ENCODE measurements around the gene UGT1A9.

GRCh38 chr2:233789554-233789953 lies 117.9 kb downstream of the UGT1A9 start:
- TF ChIP-seq USF2 (IDR thresholded peaks at IDR 0.05; ENCODE audit: borderline replicate concordance, low read depth, low read length) (no peak), CTCF (IDR thresholded peaks at IDR 0.05) (no peak), JUND (IDR thresholded peaks at IDR 0.05) (no peak), EP300 (IDR thresholded peaks at IDR 0.05; ENCODE audit: borderline replicate concordance in 1 of 2, low read depth in 1 of 2, low read length in 1 of 2) (no peak), TAF1 (IDR thresholded peaks at IDR 0.05; ENCODE audit: borderline replicate concordance, low read depth, low read length) (no peak)
